B cell (primary cell): ENCODE results near the gene COL9A3. TPM values are rescaled to one million over a fixed set of nuclear protein-coding genes. Genes with fewer than 3 reads are reported as not detected.

Experiments
- ATAC-seq: fragments of 200-7000 bp; cut with Tn5 transposase; one replicate; pipeline ENCODE4 v1.10.0; 2021; ENCODE audit warnings: low read depth, mild to moderate bottlenecking, moderate number of reproducible peaks, moderate library complexity
- CTCF ChIA-PET: fragments of 350-600 bp; sonication (Branson Sonifier 250); formaldehyde crosslinking; loops from one replicate; lab custom pipeline; 2021; ENCODE audit warnings: antibody characterized with exemption, inconsistent platforms; lab: Charles Lee
- POLR2A ChIA-PET: fragments of 350-600 bp; sonication (Branson Sonifier 250); formaldehyde crosslinking; loops from one replicate; lab custom pipeline; 2021; ENCODE audit warnings: antibody characterized with exemption; lab: Charles Lee
- DNase-seq: peaks from one replicate; pipeline ENCODE4 v3.0.0; 2013
- H2AFZ ChIP-seq: 2 replicates; pipeline ENCODE4 v1.6.1; 2012; ENCODE audit warnings: mild to moderate bottlenecking, low read depth, low read length; ENCODE audit not compliant: insufficient read depth, poor library complexity, severe bottlenecking
- H3K27ac ChIP-seq, 2 donors: 1 replicate in 1 of 2; 2 replicates in 1 of 2; pipeline ENCODE4 v1.5.1; 2012 to 2013; ENCODE audit warnings: low read length in 2 of 2, mild to moderate bottlenecking in 2 of 2, moderate library complexity in 1 of 2
- H3K27me3 ChIP-seq, 4 experiments: fragments of 200-600 bp in 1 of 4; sonication (generic) in 1 of 4; replicated peaks in 1 of 4; 1 replicate in 2 of 4; 2 replicates in 2 of 4; pipeline versions ENCODE4 v1.6.1 to v1.7.0; 2013 to 2016; ENCODE audit warnings: low read length in 3 of 4, mild to moderate bottlenecking in 2 of 4, mixed read lengths in 1 of 4, moderate library complexity in 1 of 4; ENCODE audit not compliant: insufficient read depth in 4 of 4, control insufficient read depth in 3 of 4; ENCODE audit errors: control extremely low read depth in 1 of 4
- H3K36me3 ChIP-seq, 2 experiments: replicated peaks in 1 of 2; 1 replicate in 1 of 2; 2 replicates in 1 of 2; pipeline versions ENCODE4 v1.6.1 to v1.7.1; 2013; ENCODE audit warnings: low read length in 1 of 2; ENCODE audit not compliant: insufficient read depth in 2 of 2, control insufficient read depth in 1 of 2; ENCODE audit errors: control extremely low read depth in 1 of 2, extremely low read depth in 1 of 2
- H3K4me1 ChIP-seq, 2 donors: fragments of 200-600 bp in 1 of 2; sonication (generic) in 1 of 2; 1 replicate in 1 of 2; 2 replicates in 1 of 2; pipeline versions ENCODE4 v1.5.1 to v1.6.1; 2013 to 2017; ENCODE audit warnings: low read length in 2 of 2; ENCODE audit not compliant: control insufficient read depth in 2 of 2, insufficient read depth in 2 of 2
- H3K4me2 ChIP-seq: replicated peaks from 2 replicates; pipeline ENCODE3; 2012; ENCODE audit warnings: mild to moderate bottlenecking, low read depth, low read length; ENCODE audit not compliant: poor library complexity, severe bottlenecking
- H3K4me3 ChIP-seq, 5 experiments: fragments of 200-600 bp in 1 of 5; sonication (generic) in 1 of 5; 1 replicate in 3 of 5; 2 replicates in 2 of 5; pipeline versions ENCODE4 v1.5.1 to v1.7.0; 2011 to 2016; ENCODE audit warnings: low read length in 4 of 5, mild to moderate bottlenecking in 4 of 5, low read depth in 2 of 5, control low read depth in 1 of 5, moderate library complexity in 1 of 5; ENCODE audit not compliant: insufficient read depth in 1 of 5; ENCODE audit errors: control extremely low read depth in 1 of 5, extremely low read depth in 1 of 5
- H3K79me2 ChIP-seq: fragments of 200-600 bp; sonication (generic); one replicate; pipeline ENCODE4 v1.6.0; 2016; ENCODE audit warnings: low read length; ENCODE audit not compliant: control insufficient read depth, insufficient read depth
- H3K9ac ChIP-seq: fragments of 200-600 bp; sonication (generic); 2 replicates; pipeline ENCODE4 v1.6.1; 2017; ENCODE audit warnings: mild to moderate bottlenecking, low read length, moderate library complexity
- H3K9me3 ChIP-seq, 3 donors: one replicate each; pipeline versions ENCODE4 v1.6.1 to v1.7.1; 2013; ENCODE audit warnings: low read length in 2 of 3; ENCODE audit not compliant: control insufficient read depth in 2 of 3, insufficient read depth in 1 of 3; ENCODE audit errors: control extremely low read depth in 1 of 3
- H4K20me1 ChIP-seq: 2 replicates; pipeline ENCODE4 v1.6.0; 2012; ENCODE audit warnings: mild to moderate bottlenecking, low read length; ENCODE audit not compliant: insufficient read depth, control insufficient read depth, poor library complexity, severe bottlenecking
- H3K27ac Mint-ChIP-seq: one replicate; pipeline ENCODE4 v1.8.0; 2021; ENCODE audit warnings: mixed read lengths
- H3K27me3 Mint-ChIP-seq: one replicate; pipeline ENCODE4 v1.8.0; 2021; ENCODE audit warnings: mixed read lengths
- H3K4me1 Mint-ChIP-seq: one replicate; pipeline ENCODE4 v1.8.0; 2021; ENCODE audit warnings: mixed read lengths
- H3K4me3 Mint-ChIP-seq: one replicate; pipeline ENCODE4 v1.8.0; 2021; ENCODE audit warnings: mixed read lengths
- H3K9me3 Mint-ChIP-seq: one replicate; pipeline ENCODE4 v1.8.0; 2022; ENCODE audit warnings: mixed read lengths; ENCODE audit not compliant: insufficient read depth
- CTCF ChIP-seq: fragments of 200-600 bp; IDR thresholded peaks from one replicate; pipeline ENCODE4 v1.8.0; 2022; ENCODE audit warnings: antibody characterized with exemption, mild to moderate bottlenecking
- EZH2 ChIP-seq: IDR thresholded peaks from 2 replicates; pipeline ENCODE4 v1.6.1; 2012; ENCODE audit warnings: borderline replicate concordance, low read depth, mild to moderate bottlenecking, moderate library complexity, low read length; ENCODE audit not compliant: insufficient read depth, poor library complexity, severe bottlenecking
- whole genome bisulfite sequencing: methylation state at CpG from one replicate; pipeline ENCODE4 v1.1.5; 2013; ENCODE audit warnings: missing lambda C conversion rate; ENCODE audit not compliant: insufficient coverage; 5-methylcytosine and 5-hydroxymethylcytosine counted together
- intact Hi-C: fragments of 100-400 bp; cut with micrococcal nuclease; formaldehyde crosslinking; loops from one replicate; pipeline ENCODE4 v1.10.0; 2022
- polyA plus RNA-seq: library from polyadenylated mRNA; depleted of rRNA; stranded (reverse); fragments of >200 nt; gene quantifications from 2 replicates; pipeline ENCODE4 v1.2.3, GENCODE V29; 2012
- total RNA-seq, 2 donors: library from RNA; stranded (reverse); fragments of 120-200 nt in 1 of 2; gene quantifications; 1 replicate in 1 of 2; 2 replicates in 1 of 2; pipeline versions ENCODE4 v1.2.3 to v1.2.4, GENCODE V29; 2013 to 2022

Gene COL9A3
- total and polyA plus RNA-seq, 2 donors (not counting 1 experiment from before 2014, with no cell fraction given), result 10.7 to 96.3 TPM

GRCh38 chr20:62827311-62828038, 10.6 kb downstream of the COL9A3 start:
- no peaks in the 10 kb centered on the region for H3K79me2 ChIP-seq
- no peak overlapping the region for H3K4me2 ChIP-seq
- Mint-ChIP-seq H3K4me1 (peaks cover 29% of the 10 kb centered on the region), H3K27ac (no peak overlapping the region), H3K27me3 (no peaks in the 10 kb centered on the region), H3K4me3 (no peak overlapping the region), H3K9me3 (no peaks in the 10 kb centered on the region)
- ATAC-seq (no peak), DNase-seq (peak; percentile 21)
- no peak overlapping the region for H3K4me3 ChIP-seq
- TF ChIP-seq EZH2 (no peak), CTCF (no peak)
- POLR2A ChIA-PET, result interaction anchor here (0.7 kb wide), 1 partner anchor 150 kb away, joined by 3 read pairs; no protein-coding TSS in a partner anchor
- intact Hi-C loops, result loop anchor here (2.0 kb wide), 1 partner anchor 35 kb away; no protein-coding TSS in a partner anchor
- H2AFZ ChIP-seq, result no peak overlapping the region
- H3K36me3 ChIP-seq, result no peaks in the 10 kb centered on the region
- H3K27ac ChIP-seq, result no peak overlapping the region
- CTCF ChIA-PET, result no interaction called here
- WGBS, result 94% methylated on average over 29 of the region's 29 CpGs
- no peaks in the 10 kb centered on the region for H3K27me3 ChIP-seq
- no peak overlapping the region for H3K9ac ChIP-seq
- H4K20me1 ChIP-seq, result peaks cover 4% of the 10 kb centered on the region
- H3K9me3 ChIP-seq, result no peaks in the 10 kb centered on the region
- peaks cover 41 to 46% of the 10 kb centered on the region in 2 donors for H3K4me1 ChIP-seq

- Histone ChIP-seq H3K79me2 (no peaks in the 10 kb centered on the region), H3K27me3 (no peaks in the 10 kb centered on the region), H2AFZ (no peak overlapping the region), H3K4me1 (peaks cover 45 to 51% of the 10 kb centered on the region in 2 donors), H3K4me3 (no peak overlapping the region), H3K36me3 (no peaks in the 10 kb centered on the region), H3K4me2 (no peak overlapping the region), H3K9me3 (no peaks in the 10 kb centered on the region), H3K9ac (no peak overlapping the region), H4K20me1 (peaks cover 4% of the 10 kb centered on the region), H3K27ac (no peak overlapping the region)
- H3K27me3 Mint-ChIP-seq, result no peaks in the 10 kb centered on the region
- H3K4me3 Mint-ChIP-seq, result no peak overlapping the region
- CTCF ChIA-PET, result no interaction called here
- TF ChIP-seq CTCF (no peak), EZH2 (no peak)
- intact Hi-C loops, result no loop called here
- H3K9me3 Mint-ChIP-seq, result no peaks in the 10 kb centered on the region
- no peak overlapping the region for H3K27ac Mint-ChIP-seq
- 90% methylated on average over 6 of the region's 9 CpGs for WGBS
- DNase-seq, result no peak
- POLR2A ChIA-PET, result no interaction called here
- ATAC-seq, result no peak
- peaks cover 30% of the 10 kb centered on the region for H3K4me1 Mint-ChIP-seq
Measured at GRCh38 chr20:62828051-62828450, 11.2 kb downstream of the COL9A3 start.
